Measurements from ENCODE around the gene HEATR1.

- TF ChIP-seq, protein P1, sequence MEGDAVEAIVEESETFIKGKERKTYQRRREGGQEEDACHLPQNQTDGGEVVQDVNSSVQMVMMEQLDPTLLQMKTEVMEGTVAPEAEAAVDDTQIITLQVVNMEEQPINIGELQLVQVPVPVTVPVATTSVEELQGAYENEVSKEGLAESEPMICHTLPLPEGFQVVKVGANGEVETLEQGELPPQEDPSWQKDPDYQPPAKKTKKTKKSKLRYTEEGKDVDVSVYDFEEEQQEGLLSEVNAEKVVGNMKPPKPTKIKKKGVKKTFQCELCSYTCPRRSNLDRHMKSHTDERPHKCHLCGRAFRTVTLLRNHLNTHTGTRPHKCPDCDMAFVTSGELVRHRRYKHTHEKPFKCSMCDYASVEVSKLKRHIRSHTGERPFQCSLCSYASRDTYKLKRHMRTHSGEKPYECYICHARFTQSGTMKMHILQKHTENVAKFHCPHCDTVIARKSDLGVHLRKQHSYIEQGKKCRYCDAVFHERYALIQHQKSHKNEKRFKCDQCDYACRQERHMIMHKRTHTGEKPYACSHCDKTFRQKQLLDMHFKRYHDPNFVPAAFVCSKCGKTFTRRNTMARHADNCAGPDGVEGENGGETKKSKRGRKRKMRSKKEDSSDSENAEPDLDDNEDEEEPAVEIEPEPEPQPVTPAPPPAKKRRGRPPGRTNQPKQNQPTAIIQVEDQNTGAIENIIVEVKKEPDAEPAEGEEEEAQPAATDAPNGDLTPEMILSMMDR (IDR thresholded peaks at IDR 0.05) = no peak
- no peak for TF ChIP-seq EZH2phosphoT487 (IDR thresholded peaks at IDR 0.05)
- TF ChIP-seq EZH2 (IDR thresholded peaks at IDR 0.05) = no peak
These were observed 81.2 kb downstream of the HEATR1 start for GRCh38 chr1:236522937-236523703.

Measured in neural progenitor cell (in vitro differentiated cells).